IPS-11a (cell line): ENCODE results near the gene SLC6A8.

Experiments used
- H3K4me3 ChIP-seq: one replicate; pipeline ENCODE4 v1.5.1; 2013; ENCODE audit warnings: low read depth, low read length, control low read depth

SLC6A8 gene

GRCh38 chrX:153687121-153688039 is at the start of gene SLC6A8:
SLC6A8 (plus strand) TSS chrX:153687926; CDS start chrX:153688575, 649 bp downstream.
- peak within 1 kb of the TSS; percentile 48 for H3K4me3 ChIP-seq

- no peak overlapping the region for H3K4me3 ChIP-seq
Observed at GRCh38 chrX:153638041-153638371, 49.7 kb upstream of the SLC6A8 start.

GRCh38 chrX:153638436-153639176 is 49.1 kb upstream of the SLC6A8 start:
- no peak overlapping the region for H3K4me3 ChIP-seq

- H3K4me3 ChIP-seq, result no peak overlapping the region
Observed at GRCh38 chrX:153639177-153640044, 48.3 kb upstream of the SLC6A8 start.

- H3K4me3 ChIP-seq, result no peak overlapping the region
Observed at GRCh38 chrX:153640045-153640686, 47.6 kb upstream of the SLC6A8 start.

- no peak overlapping the region for H3K4me3 ChIP-seq
Observed at GRCh38 chrX:153640736-153641575, 46.8 kb upstream of the SLC6A8 start.

- no peak overlapping the region for H3K4me3 ChIP-seq
Observed at GRCh38 chrX:153641627-153642026, 46.1 kb upstream of the SLC6A8 start.

- no peak overlapping the region for H3K4me3 ChIP-seq
Observed at GRCh38 chrX:153642051-153642654, 45.6 kb upstream of the SLC6A8 start.

- no peak overlapping the region for H3K4me3 ChIP-seq
Observed at GRCh38 chrX:153642655-153643430, 44.9 kb upstream of the SLC6A8 start.

GRCh38 chrX:153643431-153644351 is 44.0 kb upstream of the SLC6A8 start:
- H3K4me3 ChIP-seq, result no peak overlapping the region

GRCh38 chrX:153644356-153645125 is 43.2 kb upstream of the SLC6A8 start:
- H3K4me3 ChIP-seq, result no peak overlapping the region

- H3K4me3 ChIP-seq, result no peak overlapping the region
Observed at GRCh38 chrX:153645151-153645550, 42.6 kb upstream of the SLC6A8 start.

- H3K4me3 ChIP-seq, result no peak overlapping the region
Observed at GRCh38 chrX:153645921-153646488, 41.7 kb upstream of the SLC6A8 start.

GRCh38 chrX:153646620-153647373 is 40.9 kb upstream of the SLC6A8 start, which contains the start of gene DUSP9:
DUSP9 (plus strand) TSS chrX:153647203; CDS start chrX:153647954, 751 bp downstream.
- no peak within 1 kb of the TSS for H3K4me3 ChIP-seq
